ENCODE data around the gene ST3GAL5. TPM values are rescaled to one million over a fixed set of nuclear protein-coding genes. Genes with fewer than 3 reads are reported as not detected.

Gene ST3GAL5
- total RNA-seq, 1 donor from 2014 or later: 29.7 TPM

- no peak for FAIRE-seq
Observed at GRCh38 chr2:85802354-85803103, 86.3 kb downstream of the ST3GAL5 start.

GRCh38 chr2:85801871-85802270 lies 86.9 kb downstream of the ST3GAL5 start:
- FAIRE-seq (no peak), DNase-seq (ENCODE audit: low read depth) (no peak)
- no peak for TF ChIP-seq CTCF (IDR thresholded peaks at IDR 0.05; ENCODE audit: insufficient read depth, low read length, severe bottlenecking)
- Histone ChIP-seq H3K4me3 (ENCODE audit: low read depth, low read length) (no peak overlapping the region), H3K36me3 (ENCODE audit: control insufficient read depth, insufficient read depth, low read length) (no peaks in the 10 kb centered on the region), H3K27me3 (ENCODE audit: control insufficient read depth, insufficient read depth, low read length) (no peaks in the 10 kb centered on the region)

More at GRCh38 chr2:85802354-85803103, 86.3 kb downstream of the ST3GAL5 start:
- Histone ChIP-seq H3K36me3 (ENCODE audit: control insufficient read depth, insufficient read depth, low read length) (no peaks in the 10 kb centered on the region), H3K4me3 (ENCODE audit: low read depth, low read length) (no peak overlapping the region), H3K27me3 (ENCODE audit: control insufficient read depth, insufficient read depth, low read length) (no peaks in the 10 kb centered on the region)
- DNase-seq (ENCODE audit: low read depth): no peak
- no peak for TF ChIP-seq CTCF (IDR thresholded peaks at IDR 0.05; ENCODE audit: insufficient read depth, low read length, severe bottlenecking)

- DNase-seq (ENCODE audit: low read depth) (no peak), FAIRE-seq (no peak)
- Histone ChIP-seq H3K4me3 (ENCODE audit: low read depth, low read length) (no peak overlapping the region), H3K36me3 (ENCODE audit: control insufficient read depth, insufficient read depth, low read length) (no peaks in the 10 kb centered on the region), H3K27me3 (ENCODE audit: control insufficient read depth, insufficient read depth, low read length) (no peaks in the 10 kb centered on the region)
- no peak for TF ChIP-seq CTCF (IDR thresholded peaks at IDR 0.05; ENCODE audit: insufficient read depth, low read length, severe bottlenecking)
Observed at GRCh38 chr2:85800586-85800985, 88.2 kb downstream of the ST3GAL5 start.

GRCh38 chr2:85799215-85799956 lies 89.4 kb downstream of the ST3GAL5 start:
- TF ChIP-seq CTCF (IDR thresholded peaks at IDR 0.05; ENCODE audit: insufficient read depth, low read length, severe bottlenecking): no peak
- no peak overlapping the region for H3K4me3 ChIP-seq (ENCODE audit: low read depth, low read length)
- no peak for FAIRE-seq
- H3K27me3 ChIP-seq (ENCODE audit: control insufficient read depth, insufficient read depth, low read length): no peaks in the 10 kb centered on the region
- DNase-seq (ENCODE audit: low read depth): peak; percentile 75
- no peaks in the 10 kb centered on the region for H3K36me3 ChIP-seq (ENCODE audit: control insufficient read depth, insufficient read depth, low read length)

GRCh38 chr2:85797921-85798320 lies 90.9 kb downstream of the ST3GAL5 start:
- no peaks in the 10 kb centered on the region for H3K27me3 ChIP-seq (ENCODE audit: control insufficient read depth, insufficient read depth, low read length)
- no peak overlapping the region for H3K4me3 ChIP-seq (ENCODE audit: low read depth, low read length)
- no peaks in the 10 kb centered on the region for H3K36me3 ChIP-seq (ENCODE audit: control insufficient read depth, insufficient read depth, low read length)
- FAIRE-seq (no peak), DNase-seq (ENCODE audit: low read depth) (peak; percentile 10)
- TF ChIP-seq CTCF (IDR thresholded peaks at IDR 0.05; ENCODE audit: insufficient read depth, low read length, severe bottlenecking): peak; percentile 26
